Measurements from ENCODE around the gene PXDN.

GRCh38 chr2:1644427-1644826 is 99.9 kb downstream of the PXDN start:
- TF ChIP-seq CTCF (IDR thresholded peaks at IDR 0.05) (no peak), EZH2 (IDR thresholded peaks at IDR 0.05; ENCODE audit: borderline replicate concordance, insufficient read depth, low read depth, low read length, poor library complexity, severe bottlenecking) (no peak)
